ENCODE measurements around the gene DAAM2.

- no peak for TF ChIP-seq GATA3 (IDR thresholded peaks at IDR 0.05; ENCODE audit: low read depth, low read length)
- no peak for TF ChIP-seq GATA2 (IDR thresholded peaks at IDR 0.05; ENCODE audit: low read depth, low read length)
Measured at GRCh38 chr6:39760226-39760952, 31.8 kb upstream of the DAAM2 start.

Measured in SH-SY5Y (cell line).